Stimulated activated naive CD4-positive, alpha-beta T cell (primary cell): ENCODE data around the gene ZNF302.
"Not testable (repeated sequence)": the region's sequence is repeated elsewhere in the genome, so short reads cannot be mapped to it uniquely, and the experiment has no call there.

Experiments used
- DNase-seq, 6 experiments: peaks; one replicate each; lab custom pipeline; 2025; lab: John Stamatoyannopoulos, UW

The ZNF302 gene

DNA sequence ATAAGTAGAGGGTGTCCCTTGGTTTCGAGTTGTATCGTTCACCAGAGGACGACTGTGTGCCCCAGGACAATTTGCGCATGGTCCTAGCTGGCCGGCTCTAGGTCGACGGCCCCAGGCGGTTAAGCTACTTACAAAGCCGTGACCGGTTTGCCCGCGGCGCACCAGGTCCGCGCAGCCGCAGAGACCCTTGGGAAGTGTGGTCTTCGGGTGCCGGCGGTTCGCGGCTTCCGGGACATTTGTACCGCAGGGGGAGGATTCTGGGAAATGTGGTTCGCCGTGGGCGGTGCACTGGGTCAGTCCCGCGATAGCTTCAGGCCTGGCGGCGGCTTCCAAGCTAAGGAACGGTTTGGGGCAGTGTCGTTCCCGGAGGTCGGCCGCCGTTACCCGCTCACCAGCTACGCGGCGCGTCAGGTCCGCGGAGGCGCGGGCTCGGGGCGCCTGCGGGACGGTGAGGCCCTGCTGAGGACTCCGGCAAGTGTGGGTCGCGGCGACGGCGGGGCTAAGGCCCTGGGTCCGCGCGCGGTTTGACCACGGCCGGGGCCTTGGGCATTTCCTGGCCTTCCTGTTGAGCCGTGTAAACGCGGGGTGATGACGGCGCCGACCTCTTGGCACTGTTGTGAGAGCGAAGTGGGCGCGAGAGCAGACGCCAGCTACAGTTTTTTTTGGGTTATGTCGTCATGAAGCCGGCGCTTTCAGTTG is at the start of gene ZNF302:
TSS of gene ZNF302 (plus strand) at position 293 of the 699 bp plus-strand sequence. CDS start 1,127 bp downstream, outside the sequence.
- peak; percentile 85 to 97 (median 88) for DNase-seq

DNA sequence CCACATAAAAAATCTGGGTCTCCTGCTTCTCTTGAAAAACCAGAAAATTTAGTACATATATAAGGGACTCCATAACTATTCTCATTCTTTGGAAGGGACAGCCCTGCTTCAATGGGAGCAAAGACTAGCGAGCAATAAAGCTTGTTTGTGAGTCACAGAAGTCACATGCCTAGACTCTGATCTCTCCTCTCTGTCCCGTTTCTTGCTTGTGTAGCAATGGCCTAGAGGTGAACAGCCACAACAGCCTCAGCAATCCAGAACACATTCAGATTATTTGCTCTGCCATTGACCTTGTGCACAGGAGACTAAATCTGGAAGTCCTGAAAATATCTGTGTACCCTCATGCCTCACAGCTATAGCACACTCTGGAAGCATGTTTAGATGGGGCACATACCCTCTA is 43.7 kb upstream of the ZNF302 start:
- DNase-seq, result no peak

DNA sequence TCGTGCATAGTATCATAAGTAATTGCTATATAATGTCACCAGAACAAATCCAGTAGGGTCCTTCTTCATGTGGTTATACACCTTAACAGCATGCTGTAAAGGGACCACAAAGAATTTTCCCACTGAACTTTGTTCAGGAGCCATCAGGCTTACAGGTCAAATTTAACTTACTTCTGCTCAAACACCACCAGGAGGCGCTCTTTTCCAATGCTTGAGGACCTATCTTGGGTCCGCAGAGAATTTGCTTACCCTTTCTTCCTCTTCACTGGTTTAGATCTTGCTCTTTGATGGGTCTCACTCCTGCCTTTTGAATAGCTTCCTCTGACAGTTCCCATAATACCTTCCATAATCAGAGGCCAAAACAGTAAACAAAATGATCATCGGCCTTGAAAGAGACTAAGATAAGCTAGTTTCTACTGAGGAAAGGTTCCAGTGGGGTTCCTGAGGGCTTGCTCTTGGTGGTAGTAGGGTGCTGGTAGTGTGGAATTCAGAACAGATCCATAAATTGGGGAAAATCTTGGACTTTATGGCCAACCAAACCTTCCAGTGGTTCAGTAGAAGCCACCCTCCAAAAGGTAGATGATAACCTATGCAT is 37.9 kb upstream of the ZNF302 start:
- DNase-seq, result peak; percentile 9 to 73 (median 56)

DNA sequence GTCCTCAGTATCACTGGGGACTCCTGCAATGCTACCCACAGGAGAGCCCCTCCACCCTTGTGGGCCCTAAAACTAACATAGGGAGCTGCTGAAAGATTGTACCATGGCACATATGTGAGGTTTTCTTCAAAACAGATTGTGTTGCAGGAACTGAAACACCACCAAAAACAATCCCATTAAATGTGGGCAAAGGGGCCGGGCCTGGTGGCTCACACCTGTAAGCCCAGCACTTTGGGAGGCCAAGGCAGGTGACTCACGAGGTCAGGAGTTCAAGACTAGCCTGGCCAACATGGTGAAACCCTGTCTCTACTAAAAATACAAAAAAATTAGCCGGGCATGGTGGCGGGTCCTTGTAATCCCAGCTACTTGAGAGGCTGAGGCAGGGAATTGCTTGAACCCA is 35.2 kb upstream of the ZNF302 start:
- no peak for DNase-seq

DNA sequence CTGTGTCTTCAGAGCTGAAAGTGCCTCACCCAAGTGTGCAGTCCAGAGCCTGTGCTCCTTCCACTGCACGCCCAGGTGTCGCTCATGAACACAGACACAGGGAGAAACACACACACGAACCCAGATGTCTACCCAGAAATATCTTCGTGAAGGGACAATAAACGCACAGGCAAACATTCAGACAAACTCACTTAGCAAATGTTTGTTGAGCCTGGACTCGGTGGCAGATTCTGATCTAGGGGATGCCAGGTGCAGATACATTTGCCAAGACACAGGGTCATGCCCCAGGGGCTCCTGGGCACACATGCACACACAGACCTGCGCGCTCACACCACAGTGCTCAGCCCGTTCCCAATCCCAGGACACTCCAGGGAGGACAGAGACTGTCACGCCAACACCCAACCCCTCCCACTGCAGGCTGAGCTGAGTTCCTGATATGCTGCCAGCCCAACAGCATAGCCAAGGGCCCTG is 32.5 kb upstream of the ZNF302 start:
- DNase-seq, result no peak

DNA sequence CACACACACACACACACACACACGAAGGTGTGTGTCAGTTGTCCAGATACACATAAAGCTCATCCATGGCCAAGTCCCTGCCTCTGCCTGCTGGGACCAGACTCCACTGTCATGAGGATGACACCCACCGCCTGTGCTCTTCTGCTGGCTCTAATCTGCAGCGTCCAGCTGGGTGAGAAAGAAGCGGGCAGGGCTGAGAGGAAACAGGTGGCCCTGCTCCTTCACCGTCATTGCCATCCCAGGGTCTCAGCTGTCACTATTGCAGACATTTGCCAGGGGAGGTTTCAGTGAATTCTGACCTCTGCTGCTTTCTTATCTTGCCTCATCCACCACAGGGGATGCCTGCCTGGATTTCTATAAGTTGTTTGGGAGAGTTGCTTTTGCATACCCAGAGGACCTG is 31.9 kb upstream of the ZNF302 start:
- DNase-seq, result no peak

DNA sequence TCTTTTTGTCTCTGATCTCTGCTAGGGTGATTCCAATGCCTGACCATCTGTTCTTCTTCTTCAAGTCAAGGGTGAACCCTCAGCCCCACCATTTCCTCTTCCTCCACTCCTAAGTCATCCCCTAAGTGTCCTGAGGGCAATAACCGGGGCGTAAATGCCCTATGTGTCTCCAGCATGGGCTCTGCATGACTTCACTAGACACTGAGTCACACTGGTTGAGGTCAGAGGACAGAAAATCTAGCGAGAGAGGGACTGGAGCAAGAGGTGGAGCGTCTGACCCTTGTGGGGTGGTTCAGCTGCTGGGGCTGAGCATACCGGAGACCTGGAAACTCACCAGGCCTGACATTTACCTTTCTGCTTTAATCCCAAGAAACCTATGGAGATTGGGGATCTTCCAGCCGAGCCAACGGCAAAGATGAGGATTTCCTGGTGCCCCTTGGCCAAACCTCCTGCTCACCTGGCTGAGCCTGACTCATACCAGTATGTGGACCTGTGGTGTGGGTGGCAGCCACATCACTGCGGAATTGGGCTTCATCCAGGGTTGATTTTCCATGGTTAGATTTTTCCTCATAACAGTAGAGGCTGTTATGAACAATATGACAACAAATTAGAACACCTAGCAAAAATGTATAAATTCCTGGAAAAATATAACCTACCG is 27.5 kb upstream of the ZNF302 start:
- no peak for DNase-seq

DNA sequence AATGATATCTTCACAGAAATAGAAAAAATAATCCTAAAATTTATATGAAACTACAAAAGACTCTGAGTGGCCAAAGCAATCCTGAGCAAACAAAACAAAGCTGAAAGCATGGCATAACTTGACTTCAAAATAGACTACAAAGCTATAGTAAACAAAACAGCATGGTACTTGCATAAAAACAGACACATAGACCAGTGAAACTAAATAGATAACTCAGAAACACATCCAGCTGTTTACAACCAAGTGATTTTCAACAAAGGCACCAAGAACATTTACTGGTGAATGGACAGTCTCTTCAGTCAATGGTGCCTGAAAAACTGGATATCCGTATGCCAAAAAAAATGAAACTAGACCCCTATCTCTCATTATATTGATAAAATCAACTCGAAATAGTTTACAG is 25.7 kb upstream of the ZNF302 start:
- DNase-seq, result no peak

DNA sequence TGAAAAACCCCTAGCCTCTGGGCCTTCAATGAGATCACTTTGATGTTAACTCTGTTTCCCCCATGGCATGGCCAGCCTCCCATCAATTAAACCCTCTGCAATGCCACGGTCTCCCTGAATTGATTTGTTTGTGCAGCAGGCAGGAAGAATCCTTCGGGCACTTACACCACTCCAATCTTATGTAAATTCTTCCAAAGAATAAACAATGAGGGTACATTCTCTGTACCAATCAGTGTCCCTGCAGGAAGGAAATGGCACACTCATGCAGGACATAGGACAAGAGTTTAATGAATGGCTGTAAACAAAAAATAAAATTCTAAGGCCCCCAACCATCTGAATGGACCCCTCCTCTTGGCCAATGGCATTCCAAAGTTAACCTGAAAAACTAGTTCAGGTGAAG is 22.7 kb upstream of the ZNF302 start:
- no peak for DNase-seq

DNA sequence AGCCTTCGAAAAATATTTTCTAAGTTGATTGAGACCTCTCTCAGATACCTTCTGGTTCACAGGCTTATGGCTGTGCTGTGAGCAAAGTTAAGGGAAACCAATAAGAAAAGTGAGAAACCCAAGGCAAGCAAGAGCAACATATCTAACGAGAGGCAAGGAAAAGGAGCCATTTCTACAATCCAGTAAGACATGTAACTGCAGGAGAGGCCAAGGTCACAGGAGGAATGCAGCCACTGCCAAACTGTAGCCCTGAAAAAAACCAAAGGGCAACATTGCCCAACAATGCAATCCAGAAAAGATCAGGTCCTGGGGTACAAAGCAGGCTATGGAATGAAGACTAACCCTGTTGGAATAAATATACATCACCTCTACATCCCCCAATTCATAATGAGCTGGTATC is 21.8 kb upstream of the ZNF302 start:
- no peak for DNase-seq

DNA sequence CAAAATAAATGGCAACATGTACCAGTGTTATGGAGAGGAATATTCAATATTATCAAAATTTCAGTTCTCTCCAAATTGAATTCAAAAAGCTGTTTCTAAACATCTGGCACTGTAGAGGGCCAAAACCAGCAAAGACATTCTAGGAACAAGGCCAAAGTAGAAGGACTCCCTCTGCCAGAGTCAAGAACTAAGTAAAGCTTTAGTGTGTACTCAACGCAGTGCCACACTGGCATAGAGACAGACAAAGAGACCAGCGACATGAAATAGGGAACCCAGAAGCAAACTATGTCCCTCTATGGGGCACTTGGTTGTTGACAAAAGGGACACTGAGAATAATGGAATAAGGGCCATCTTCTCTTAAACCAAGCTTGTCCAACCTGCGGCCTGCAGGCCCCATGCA is 16.1 kb upstream of the ZNF302 start:
- DNase-seq, result no peak

DNA sequence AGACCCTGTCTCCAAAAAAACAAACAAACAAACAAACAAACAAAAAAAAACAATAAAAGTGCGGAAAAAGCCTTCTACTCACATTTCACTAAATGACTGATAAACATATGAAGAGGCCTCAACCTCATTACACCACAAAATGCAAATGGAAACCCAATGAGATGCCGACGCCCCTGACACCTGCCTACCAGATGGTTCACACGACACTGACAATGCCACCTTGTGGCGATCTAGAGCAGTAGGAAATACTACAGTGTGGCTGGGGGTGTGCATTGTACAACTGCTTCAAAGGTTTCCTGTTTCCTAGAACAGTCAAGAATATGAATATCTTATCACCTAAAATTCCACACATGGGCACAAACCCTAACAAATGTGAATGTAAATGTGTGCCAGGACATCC is 14.6 kb upstream of the ZNF302 start:
- peak in 5 of 6 experiments; percentile 12 to 63 (median 43) for DNase-seq

DNA sequence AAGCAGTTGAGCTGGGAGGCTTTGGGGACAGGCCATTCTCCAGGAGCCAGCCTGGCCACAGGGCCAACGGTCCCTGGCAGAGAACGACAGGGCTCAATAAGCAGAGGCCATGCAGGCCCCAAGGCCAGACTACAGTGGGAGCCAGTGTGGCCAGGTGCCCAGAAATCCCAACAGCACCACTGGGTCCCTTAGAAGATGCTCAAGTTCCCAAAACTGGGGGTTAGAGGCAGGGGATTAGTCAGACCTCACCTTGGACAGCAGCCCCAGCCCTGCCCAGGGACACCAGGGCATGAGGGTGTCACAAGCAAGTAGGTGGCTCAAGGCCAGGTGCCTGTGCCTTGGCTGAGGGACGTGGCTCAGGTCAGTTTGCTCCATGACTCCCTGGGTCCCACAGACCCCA is 13.3 kb upstream of the ZNF302 start:
- DNase-seq, result no peak

DNA sequence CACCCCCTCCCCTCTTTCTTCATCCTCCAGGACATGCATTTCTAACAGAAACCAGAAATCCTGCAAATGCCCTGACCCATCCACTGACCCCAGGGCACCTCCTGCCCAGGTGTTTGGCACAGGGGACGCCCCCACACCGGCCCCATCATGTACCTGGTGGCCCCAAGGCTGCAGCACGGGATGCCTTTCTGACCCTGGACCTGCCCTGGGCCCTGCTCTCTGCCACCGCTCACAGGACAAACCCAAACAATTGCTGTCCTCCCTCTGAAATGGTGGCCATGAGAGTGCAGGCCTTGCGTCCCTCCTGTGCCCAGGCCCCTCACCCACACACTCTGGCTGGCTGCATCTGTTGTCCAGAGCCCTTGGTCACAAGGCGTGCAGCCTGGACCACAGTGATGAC is 12.6 kb upstream of the ZNF302 start:
- DNase-seq, result no peak

DNA sequence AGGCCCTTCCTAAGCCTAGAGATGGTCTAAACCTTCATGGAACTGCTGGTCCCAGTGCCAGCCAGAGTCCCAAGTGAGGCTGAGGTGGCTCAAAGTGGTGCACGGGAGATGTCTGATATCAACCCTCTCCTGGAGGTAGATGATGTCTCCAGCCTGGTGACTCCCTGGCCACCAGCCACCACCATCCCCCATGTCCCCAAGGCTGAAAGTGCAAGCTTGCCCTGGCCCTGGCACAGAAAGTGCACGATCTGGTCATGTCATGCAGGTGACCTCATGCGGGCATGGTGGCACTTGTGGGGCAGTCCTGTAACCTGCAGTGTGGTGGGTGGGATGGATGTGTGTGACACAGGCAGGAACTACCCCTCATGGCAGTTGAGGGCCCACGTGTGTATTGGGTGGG is 12.2 kb upstream of the ZNF302 start:
- DNase-seq, result not testable (repeated sequence)

DNA sequence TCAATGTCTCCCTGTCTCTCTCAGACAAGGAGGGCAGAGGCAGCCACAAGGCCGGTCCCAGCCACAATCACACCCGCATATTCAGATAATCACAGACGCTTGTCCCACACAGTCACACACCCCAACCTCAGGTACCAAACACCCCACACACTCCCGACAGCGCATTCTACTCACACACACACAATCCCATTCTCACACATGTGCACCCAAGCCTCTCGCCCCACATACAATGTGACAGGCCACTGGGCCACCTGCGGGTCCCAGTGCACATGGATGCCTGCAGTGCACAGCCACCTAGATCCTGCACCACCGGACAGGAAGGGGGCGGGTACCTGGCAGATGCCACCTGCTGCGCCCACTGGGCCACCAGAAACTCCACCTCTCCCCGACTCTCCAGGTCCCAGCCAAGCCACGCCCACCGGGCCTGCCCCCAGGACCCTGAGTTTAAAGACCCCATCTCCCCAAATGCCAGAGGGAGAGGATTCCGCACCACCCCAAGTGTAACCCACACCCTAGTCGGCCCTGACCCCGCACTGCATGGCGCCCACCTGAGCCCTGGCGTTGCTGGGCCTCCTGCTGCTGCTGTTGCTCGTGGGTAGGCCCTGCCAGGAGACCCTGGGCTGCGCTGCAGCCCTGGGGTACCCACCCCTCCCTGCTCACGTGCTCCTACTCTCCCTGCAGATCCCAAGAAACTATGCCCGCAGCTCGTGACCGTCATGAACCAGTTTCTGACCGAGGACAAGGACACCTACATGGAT is 11.1 kb upstream of the ZNF302 start:
- DNase-seq, result no peak

DNA sequence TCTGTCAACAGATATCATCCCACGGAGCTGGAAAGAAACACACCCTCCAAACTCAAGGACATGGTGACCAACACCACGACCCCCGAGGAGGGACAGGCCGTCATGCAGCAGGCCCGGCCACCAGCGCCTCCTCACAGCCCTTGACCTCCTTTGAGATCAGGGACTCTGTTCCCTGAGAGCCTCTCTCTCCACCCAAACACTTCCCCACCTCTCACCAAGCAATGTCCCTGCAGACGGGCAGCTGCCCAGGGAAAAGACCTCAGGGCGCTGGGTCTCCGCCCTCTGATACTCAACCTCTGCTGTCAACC is 10.6 kb upstream of the ZNF302 start:
- DNase-seq, result no peak

DNA sequence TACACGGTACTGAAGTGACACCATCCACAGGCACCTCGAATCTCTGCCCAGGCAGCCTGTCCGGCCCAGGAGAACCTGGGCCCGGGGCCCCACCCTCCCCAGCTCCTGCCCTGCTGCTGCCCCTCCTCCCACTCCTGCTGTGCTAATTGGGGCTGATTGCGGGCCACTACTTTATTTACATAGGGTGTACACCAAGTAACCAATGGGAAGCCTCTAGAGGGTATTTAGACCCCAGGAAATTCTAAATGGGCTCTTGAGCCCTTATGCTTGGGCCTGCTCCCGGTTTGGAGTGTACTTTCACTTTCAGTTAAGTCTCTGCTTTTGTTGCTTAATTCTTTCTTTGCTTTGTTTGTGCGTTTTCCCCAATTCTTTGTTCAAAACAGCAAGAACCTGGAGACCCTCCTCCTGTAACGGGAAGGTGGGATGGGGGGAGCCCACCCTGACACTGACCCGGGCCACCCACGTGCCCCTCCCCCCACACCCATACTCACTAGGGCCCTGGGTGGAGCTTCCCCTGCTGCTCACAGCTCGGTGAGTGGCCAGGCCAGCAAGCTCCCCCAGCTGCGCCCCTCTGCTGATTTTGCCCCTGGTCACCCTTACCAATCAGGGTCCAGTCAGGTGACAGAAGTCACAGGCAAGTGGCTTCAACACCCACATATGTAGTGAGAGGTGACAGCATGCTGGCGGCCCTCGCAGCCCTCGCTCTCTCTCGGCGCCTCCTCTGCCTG is 10.0 kb upstream of the ZNF302 start:
- DNase-seq, result peak in 2 of 6 experiments; percentile 3 to 7

DNA sequence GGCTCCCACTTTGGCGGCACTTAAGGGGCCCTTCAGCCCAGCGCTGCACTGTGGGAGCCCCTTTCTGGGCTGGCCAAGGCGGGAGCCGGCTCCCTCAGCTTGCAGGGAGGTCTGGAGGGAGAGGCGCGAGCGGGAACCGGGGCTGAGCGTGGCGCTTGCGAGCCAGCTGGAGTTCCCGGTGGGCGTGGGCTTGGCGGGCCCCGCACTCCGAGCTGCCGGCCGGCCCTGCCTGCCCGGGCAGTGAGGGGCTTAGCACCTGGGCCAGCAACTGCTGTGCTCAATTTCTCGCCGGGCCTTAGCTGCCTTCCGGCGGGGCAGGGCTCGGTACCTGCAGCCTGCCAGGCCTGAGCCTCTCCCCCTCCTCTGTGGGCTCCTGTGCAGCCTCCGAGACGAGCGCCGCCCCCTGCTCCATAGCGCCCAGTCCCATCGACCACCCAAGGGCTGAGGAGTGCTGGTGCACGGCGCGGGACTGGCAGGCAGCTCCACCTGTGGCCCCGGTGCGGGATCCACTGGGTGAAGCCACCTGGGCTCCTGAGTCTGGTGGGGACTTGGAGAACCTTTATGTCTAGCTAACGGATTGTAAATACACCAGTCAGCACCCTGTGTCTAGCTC is 9.3 kb upstream of the ZNF302 start:
- not testable (repeated sequence) for DNase-seq

DNA sequence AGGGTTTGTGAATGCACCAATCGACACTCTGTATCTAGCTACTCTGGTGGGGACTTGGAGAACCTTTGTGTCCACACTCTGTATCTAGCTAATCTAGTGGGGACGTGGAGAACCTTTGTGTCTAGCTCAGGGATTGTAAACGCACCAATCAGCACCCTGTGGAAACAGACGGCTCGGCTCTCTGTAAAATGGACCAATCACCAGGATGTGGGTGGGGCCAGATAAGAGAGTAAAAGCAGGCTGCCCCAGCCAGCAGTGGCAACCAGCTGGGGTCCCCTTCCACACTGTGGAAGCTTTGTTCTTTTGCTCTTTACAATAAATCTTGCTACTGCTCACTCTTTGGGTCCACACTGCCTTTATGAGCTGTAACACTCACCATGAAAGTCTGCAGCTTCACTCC is 8.8 kb upstream of the ZNF302 start:
- DNase-seq, result not testable (repeated sequence)

DNA sequence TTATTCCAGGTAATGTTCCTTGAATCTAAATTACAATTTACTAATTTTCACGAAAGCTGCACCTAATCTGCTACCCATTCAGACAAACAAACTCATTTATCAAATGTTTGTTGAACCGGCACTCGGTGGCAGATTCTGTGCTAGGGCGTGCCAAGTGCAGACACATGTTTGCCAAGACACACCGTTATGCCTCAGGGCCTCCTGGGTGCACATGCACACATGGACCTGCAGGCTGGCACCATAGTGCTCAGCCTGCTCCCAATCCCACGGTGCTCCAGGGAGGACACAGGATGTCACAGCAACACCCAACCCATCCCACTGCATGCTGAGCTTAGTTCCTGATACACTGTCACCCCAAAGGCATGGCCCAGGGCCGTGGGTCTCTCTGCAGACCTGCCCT is 8.2 kb upstream of the ZNF302 start:
- DNase-seq, result no peak

DNA sequence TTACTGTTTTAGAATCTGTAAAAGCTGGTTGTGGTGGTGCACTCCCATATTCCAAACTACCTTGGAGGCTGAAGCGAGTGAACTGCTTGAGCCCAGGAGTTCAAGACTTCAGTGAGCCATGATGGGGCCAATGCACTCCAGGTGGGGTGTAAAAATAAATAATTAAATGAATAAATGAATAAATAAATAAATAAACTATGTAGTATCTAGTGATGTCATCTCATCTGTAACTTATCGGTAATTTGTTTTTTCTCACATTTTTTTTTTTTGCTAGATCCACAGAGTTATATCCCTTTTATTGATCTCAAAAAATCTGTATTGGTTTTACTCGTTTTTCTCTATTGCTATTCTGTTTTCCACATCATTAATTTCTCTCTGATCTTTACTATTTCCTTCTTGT is 5.5 kb upstream of the ZNF302 start:
- DNase-seq, result no peak
